ENCODE measurements around the gene VKORC1. TPM values are rescaled to one million over a fixed set of nuclear protein-coding genes. Genes with fewer than 3 reads are reported as not detected.
A peak's percentile ranks its signal among the peaks of the same experiment; 100 is the strongest.

VKORC1 gene
- total RNA-seq, 1 donor from 2014 or later = 109 TPM

DNA sequence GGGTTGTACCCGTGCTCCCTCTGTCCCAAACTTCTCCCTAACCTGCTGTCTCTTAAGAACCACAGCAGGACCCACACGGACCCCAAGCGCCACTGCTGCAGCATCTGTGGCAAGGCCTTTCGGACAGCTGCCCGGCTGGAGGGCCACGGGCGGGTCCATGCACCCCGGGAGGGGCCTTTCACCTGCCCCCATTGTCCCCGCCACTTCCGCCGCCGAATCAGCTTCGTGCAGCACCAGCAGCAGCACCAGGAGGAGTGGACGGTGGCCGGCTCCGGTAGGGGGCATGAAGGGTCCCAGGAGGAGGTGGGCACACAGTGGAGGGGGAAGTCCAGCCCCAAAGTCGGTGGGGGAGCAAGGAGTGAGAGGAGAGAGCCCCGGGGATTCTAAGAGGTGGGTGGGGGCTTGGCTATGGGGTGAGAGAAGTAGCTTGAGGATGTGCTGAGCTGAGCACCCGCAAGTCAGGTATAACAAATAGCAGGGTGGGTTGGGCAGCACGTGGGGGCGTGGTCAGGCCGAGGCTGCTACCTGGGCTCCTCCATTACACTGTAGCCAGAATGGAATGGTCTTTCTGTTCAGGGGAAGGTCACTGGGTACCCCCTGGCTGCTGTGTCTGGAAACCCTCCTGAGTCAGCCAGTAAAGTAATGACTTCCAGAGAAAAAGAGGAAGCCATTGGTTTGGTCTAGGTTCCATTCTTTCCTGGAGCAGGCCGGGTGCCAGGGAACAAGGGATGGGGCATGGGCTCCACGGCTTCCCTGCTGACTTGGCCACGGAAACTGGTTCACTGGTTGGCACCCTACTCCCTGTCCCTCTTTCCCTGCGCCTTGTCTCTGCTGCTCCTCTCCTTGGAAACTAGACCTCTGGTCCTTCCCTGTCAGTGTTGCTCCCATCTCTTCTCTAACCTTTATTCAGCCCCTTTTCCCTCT is 12.9 kb downstream of the VKORC1 start:
- DNase-seq = peak; percentile 16

GRCh38 chr16:31080756-31081419 is 13.7 kb downstream of the VKORC1 start:
- no peak for DNase-seq

GRCh38 chr16:31080035-31080629 is 14.5 kb downstream of the VKORC1 start:
- no peak for DNase-seq

- no peak for DNase-seq
Observed at GRCh38 chr16:31079342-31079944, 15.2 kb downstream of the VKORC1 start.

DNA sequence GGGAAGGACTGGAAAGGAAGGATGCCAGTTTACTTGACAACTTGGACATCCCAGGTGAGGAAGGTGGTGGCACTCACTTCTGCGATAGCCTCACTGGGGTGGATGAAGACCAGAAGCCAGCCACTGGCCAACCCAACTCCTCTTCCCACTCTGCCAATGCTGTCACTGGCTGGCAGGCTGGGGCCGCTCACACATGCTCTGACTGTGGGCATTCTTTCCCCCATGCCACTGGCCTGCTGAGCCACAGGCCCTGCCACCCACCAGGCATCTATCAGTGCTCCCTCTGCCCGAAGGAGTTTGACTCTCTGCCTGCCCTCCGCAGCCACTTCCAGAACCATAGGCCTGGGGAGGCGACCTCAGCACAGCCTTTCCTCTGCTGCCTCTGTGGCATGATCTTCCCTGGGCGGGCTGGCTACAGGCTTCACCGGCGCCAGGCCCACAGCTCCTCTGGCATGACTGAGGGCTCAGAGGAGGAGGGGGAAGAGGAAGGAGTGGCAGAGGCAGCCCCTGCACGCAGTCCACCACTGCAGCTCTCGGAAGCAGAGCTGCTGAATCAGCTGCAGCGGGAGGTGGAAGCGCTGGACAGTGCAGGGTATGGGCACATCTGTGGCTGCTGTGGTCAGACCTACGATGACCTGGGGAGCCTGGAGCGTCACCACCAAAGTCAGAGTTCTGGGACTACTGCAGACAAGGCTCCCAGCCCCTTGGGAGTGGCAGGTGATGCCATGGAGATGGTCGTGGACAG is 15.8 kb downstream of the VKORC1 start:
- no peak for DNase-seq

GRCh38 chr16:31077592-31078396 is 16.8 kb downstream of the VKORC1 start:
- DNase-seq = no peak

GRCh38 chr16:31077024-31077423 is 17.6 kb downstream of the VKORC1 start:
- DNase-seq = no peak

GRCh38 chr16:31076319-31076718 is 18.3 kb downstream of the VKORC1 start:
- DNase-seq = no peak

GRCh38 chr16:31074814-31075183 is 19.8 kb downstream of the VKORC1 start:
- DNase-seq = no peak

GRCh38 chr16:31073970-31074813 is 20.4 kb downstream of the VKORC1 start, which contains the start of the genes ZNF646 and ZNF668:
TSS of gene ZNF646 (plus strand) at chr16:31074422. CDS start at chr16:31076325, 1,903 bp downstream.
TSS of gene ZNF668 (minus strand) at chr16:31074240. CDS start at chr16:31064459, 9,781 bp downstream.
- DNase-seq = peak; percentile 100

DNA sequence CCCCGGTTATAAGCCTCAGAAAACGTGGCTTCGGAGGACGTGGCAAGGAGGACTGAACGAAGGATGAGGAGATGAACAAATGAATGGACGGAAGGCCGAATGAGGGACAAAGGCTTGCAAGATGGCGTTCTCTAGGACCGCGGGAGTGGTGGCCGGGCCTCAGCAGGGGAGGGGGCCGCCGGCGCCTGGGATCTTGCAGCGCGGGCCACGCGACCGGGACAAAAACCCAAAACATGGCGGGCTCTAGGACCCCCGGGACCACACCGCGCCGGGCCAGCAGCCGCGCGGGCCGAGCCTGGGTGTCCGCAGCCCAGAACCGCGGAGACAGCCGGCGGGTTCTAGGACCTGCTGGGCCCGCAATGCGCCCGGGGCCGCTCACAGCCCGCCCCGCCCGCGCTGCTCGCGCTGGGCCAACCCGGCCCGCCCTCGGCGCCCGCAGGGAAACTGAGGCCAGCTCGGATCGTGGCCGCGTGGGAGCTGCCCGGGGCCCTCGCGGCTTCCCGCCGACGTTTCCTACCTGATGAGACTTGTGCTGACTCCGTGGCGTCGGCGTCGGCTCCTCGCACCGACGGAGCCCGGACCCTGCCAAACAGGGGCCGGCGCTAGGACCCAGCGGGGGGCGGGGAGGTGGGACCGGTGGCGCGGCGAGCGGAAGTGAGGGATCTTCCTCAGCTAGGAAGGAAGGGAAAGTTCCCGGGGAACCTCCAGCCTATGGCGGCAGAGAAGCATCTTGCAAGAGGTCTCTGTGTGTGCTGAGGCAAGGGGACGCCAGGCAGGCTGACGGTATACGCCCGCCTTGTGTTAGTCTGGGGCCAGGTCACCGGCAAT is 21.2 kb downstream of the VKORC1 start:
- peak; percentile 92 for DNase-seq

GRCh38 chr16:31072540-31073141 is 22.0 kb downstream of the VKORC1 start:
- DNase-seq = peak; percentile 56

DNA sequence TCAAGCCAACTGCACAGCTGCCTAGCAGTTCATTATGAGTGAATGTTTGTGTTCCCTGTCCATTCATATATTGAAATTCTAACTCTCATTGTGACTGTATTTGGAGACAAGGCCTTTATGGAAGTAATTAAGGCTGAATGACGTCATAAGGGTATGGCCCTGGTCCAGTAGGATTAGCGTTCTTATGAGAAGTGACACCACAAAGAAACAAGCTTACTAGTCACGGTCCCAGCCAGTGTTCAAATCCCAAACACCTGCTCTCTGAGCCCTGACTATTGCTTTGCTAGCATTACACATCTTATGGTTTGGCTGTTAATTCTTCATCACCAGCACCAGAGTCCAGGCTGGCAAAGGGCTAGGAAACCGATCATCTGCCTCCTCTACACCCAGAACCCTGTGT is 22.7 kb downstream of the VKORC1 start:
- DNase-seq = peak; percentile 49

DNA sequence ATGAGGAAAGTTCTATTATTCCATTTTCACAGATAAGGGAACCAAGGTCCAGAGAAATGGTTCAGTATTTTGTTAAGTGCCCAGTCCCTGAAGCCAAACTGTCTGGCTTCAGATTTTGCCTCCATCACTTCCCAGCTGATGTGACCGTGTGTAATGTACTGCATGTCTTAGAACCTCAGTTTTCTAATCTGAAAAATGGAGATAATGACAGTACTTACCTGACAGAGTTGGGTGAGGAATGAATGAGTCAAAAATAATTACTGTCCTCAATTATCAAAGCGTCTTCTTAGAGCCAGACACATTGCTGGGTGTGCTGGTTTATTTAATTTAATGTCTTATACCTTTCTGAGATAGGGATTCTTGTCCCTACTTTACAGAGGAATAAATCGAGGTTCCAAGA is 27.3 kb downstream of the VKORC1 start:
- DNase-seq = no peak

DNA sequence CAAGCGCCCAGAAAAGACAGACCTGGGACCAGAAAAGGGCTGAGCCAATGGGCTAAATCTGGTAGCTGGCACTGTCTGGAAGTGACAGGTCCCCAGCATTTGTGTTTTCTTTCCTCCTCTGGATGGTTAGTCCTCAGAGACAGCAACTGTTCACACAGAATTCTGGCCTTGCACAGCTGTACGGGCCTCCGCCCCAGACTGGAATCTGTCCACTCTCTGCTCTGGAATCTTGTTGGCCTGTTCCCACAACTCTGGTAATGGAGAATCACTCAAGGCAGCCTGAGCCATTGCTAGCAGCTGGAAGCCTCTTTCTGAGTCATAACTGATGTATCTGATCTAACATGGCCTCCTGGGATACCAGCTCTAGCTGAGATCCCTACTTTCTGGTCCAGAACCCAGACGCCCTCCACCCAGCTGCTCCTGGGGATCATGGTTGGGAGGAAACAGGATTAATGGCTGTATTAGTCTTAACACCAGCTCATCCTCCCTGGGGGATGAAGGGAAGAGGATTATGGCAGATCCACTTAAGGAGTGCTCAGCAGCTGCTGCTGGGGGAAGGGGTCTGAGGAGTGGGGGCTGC is 29.6 kb downstream of the VKORC1 start:
- DNase-seq = peak; percentile 63

- DNase-seq = peak; percentile 34
Observed at GRCh38 chr16:31063843-31064611, 30.6 kb downstream of the VKORC1 start.

DNA sequence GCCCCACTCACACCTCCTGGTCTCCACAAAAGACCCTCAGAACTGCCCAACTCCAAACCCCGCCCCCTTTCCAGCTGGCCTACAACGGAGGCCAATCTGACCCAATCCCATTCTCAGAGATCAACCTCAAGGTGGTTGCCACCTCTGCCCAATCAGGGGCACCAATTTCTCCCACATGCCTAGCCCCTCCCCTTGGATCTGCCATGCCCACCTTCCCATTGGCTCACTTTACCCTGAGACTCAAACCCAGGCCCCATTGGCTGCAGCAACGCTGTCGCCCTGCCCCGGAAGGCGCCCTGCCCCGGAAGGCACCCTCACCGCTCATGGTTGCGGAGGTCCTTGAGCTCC is 31.1 kb downstream of the VKORC1 start:
- DNase-seq = no peak

All from dermis blood vessel endothelial cell (primary cell).